ENCODE data around the gene TEAD1. TPM values are rescaled to one million over a fixed set of nuclear protein-coding genes. Genes with fewer than 3 reads are reported as not detected.

TEAD1 gene
- total RNA-seq, 1 experiment from 2014 or later: 102 TPM

GRCh38 chr11:12687740-12688139 lies 13.5 kb downstream of the TEAD1 start:
- no TSS peak for BruUV-seq (replicated peaks)
- in situ Hi-C loops (cut with HindIII; ENCODE audit: low pct_unique_long_range_greater_than_20kb, low sequenced_read_pairs) (no loop called here), intact Hi-C loops (cut with micrococcal nuclease; ENCODE audit: unreplicated experiment) (no loop called here)
- peak overlapping the region; percentile 97 for H3K27ac ChIP-seq (ENCODE audit: low read length)
- POLR2A ChIA-PET: no interaction called here
- H3K27me3 ChIP-seq (ENCODE audit: control insufficient read depth, insufficient read depth, low read length): no peaks in the 10 kb centered on the region
- no peak overlapping the region for H3K4me3 ChIP-seq (ENCODE audit: low read depth in 2 of 2, low read length in 2 of 2)
- no peak for ATAC-seq
- CTCF ChIA-PET: no interaction called here
- no peaks in the 10 kb centered on the region for H3K36me3 ChIP-seq (ENCODE audit: control insufficient read depth, insufficient read depth, low read length)
- H3K9me3 ChIP-seq (ENCODE audit: control insufficient read depth, insufficient read depth, low read depth, low read length): no peaks in the 10 kb centered on the region
- DNase-seq (ENCODE audit: low read depth, low spot score): no peak
- no peak for TF ChIP-seq TCF7L2 (IDR thresholded peaks at IDR 0.05; ENCODE audit: low read depth, low read length)
- H3K4me1 ChIP-seq (ENCODE audit: control insufficient read depth, insufficient read depth, low read length): peaks cover 95% of the 10 kb centered on the region

DNA sequence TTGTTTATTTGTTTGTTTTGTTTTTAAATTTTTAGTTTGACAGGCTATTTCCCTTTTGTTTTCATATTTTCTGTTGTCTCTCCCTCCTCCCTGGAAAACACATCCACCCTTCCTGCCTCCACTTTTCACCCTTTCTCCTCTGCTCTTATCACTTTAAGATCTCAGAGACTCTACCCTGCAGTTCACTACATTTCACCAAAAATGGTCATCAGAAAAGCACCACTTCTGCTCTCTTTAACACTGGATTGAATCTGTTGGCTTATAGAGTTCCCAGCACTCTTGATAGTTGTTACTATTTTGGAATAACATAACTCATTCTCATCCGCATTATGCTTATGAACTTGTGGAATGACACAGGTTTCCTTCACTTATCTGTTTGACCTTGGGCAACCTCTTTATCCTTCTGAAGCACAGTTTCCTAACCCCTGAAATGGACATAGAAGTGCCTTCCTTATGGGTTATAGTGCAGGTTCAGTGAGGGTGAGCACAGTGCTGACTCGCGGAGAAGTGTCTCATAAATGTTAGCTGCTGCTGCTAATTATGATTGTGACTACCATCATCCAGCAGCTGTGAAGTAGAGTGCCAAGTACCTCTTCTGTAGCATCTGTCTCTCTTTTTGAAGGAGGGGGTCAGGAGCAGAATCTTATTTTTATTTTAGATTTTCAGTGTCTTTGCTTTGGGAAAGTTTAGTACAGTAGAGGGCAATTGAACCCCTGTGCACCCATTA lies 15.0 kb downstream of the TEAD1 start:
- H3K27me3 ChIP-seq (ENCODE audit: control insufficient read depth, insufficient read depth, low read length): no peaks in the 10 kb centered on the region
- POLR2A ChIA-PET: no interaction called here
- peaks cover 90% of the 10 kb centered on the region for H3K4me1 ChIP-seq (ENCODE audit: control insufficient read depth, insufficient read depth, low read length)
- in situ Hi-C loops (cut with HindIII; ENCODE audit: low pct_unique_long_range_greater_than_20kb, low sequenced_read_pairs): no loop called here
- H3K36me3 ChIP-seq (ENCODE audit: control insufficient read depth, insufficient read depth, low read length): no peaks in the 10 kb centered on the region
- ATAC-seq (no peak), DNase-seq (ENCODE audit: low read depth, low spot score) (no peak)
- H3K27ac ChIP-seq (ENCODE audit: low read length): peak overlapping the region; percentile 97
- CTCF ChIA-PET: interaction anchor here (0.7 kb wide), 2 partner anchors 322 to 357 kb away, joined by 4 read pairs; no protein-coding TSS in a partner anchor
- H3K9me3 ChIP-seq (ENCODE audit: control insufficient read depth, insufficient read depth, low read depth, low read length): no peaks in the 10 kb centered on the region
- BruUV-seq (replicated peaks): no TSS peak
- no peak overlapping the region for H3K4me3 ChIP-seq (ENCODE audit: low read depth in 2 of 2, low read length in 2 of 2)
- no peak for TF ChIP-seq POLR2AphosphoS5 (IDR thresholded peaks at IDR 0.05; ENCODE audit: low read depth, low read length)
- no peak for TF ChIP-seq CTCF (IDR thresholded peaks at IDR 0.05)
- TF ChIP-seq REST (IDR thresholded peaks at IDR 0.05; ENCODE audit: insufficient read depth in 1 of 2, low read depth in 2 of 2, low read length in 1 of 2): no peak
- TF ChIP-seq SIN3A (IDR thresholded peaks at IDR 0.05; ENCODE audit: borderline replicate concordance, insufficient read depth, low read depth, low read length): no peak
- TF ChIP-seq TCF7L2 (IDR thresholded peaks at IDR 0.05; ENCODE audit: low read depth, low read length): no peak
- intact Hi-C loops (cut with micrococcal nuclease; ENCODE audit: unreplicated experiment): no loop called here

GRCh38 chr11:12690663-12691062 lies 16.4 kb downstream of the TEAD1 start:
- Histone ChIP-seq H3K27me3 (ENCODE audit: control insufficient read depth, insufficient read depth, low read length) (no peaks in the 10 kb centered on the region), H3K4me1 (ENCODE audit: control insufficient read depth, insufficient read depth, low read length) (peaks cover 90% of the 10 kb centered on the region), H3K27ac (ENCODE audit: low read length) (peak overlapping the region; percentile 97), H3K9me3 (ENCODE audit: control insufficient read depth, insufficient read depth, low read depth, low read length) (no peaks in the 10 kb centered on the region), H3K4me3 (ENCODE audit: low read depth in 2 of 2, low read length in 2 of 2) (peak overlapping the region in 1 of 2 experiments; percentile 23; a peak in 1 of 4 replicates), H3K36me3 (ENCODE audit: control insufficient read depth, insufficient read depth, low read length) (no peaks in the 10 kb centered on the region)
- POLR2A ChIA-PET: no interaction called here
- no peak for ATAC-seq
- in situ Hi-C loops (cut with HindIII; ENCODE audit: low pct_unique_long_range_greater_than_20kb, low sequenced_read_pairs) (no loop called here), intact Hi-C loops (cut with micrococcal nuclease; ENCODE audit: unreplicated experiment) (loop anchor here (5.0 kb wide), 1 partner anchor 202 kb away; no protein-coding TSS in a partner anchor)
- no TSS peak for BruUV-seq (replicated peaks)
- no peak for TF ChIP-seq POLR2AphosphoS5 (IDR thresholded peaks at IDR 0.05; ENCODE audit: low read depth, low read length)
- CTCF ChIA-PET: interaction anchor here (0.6 kb wide), 1 partner anchor 404 kb away, joined by 3 read pairs; no protein-coding TSS in a partner anchor
- DNase-seq (ENCODE audit: low read depth, low spot score): no peak
